Activated CD8-positive, alpha-beta memory T cell treated with anti-CD3 and anti-CD28 coated beads, Interleukin-2, amount 10 ng/mL, durations not matched to agents 7 days and 5 days (primary cell): ENCODE results near the gene SIM1. TPM values are rescaled to one million over a fixed set of nuclear protein-coding genes. Genes with fewer than 3 reads are reported as not detected.
A peak's percentile ranks its signal among the peaks of the same experiment; 100 is the strongest.

Experiments
- ATAC-seq: fragments of 150-1000 bp; cut with Tn5 transposase; one replicate; pipeline ENCODE4 v1.10.0; 2021; ENCODE audit warnings: moderate library complexity
- CTCF ChIA-PET: fragments of 350-600 bp; sonication (Branson Sonifier 250); formaldehyde crosslinking; loops from one replicate; lab custom pipeline; 2021; ENCODE audit warnings: antibody characterized with exemption; lab: Charles Lee
- DNase-seq: peaks from one replicate; pipeline ENCODE4 v3.0.0-alpha.2; 2020
- H3K27ac Mint-ChIP-seq: one replicate; pipeline ENCODE4 v1.8.0; 2021; ENCODE audit warnings: mild to moderate bottlenecking, mixed read lengths
- H3K27me3 Mint-ChIP-seq: one replicate; pipeline ENCODE4 v1.8.0; 2021; ENCODE audit warnings: mixed read lengths
- H3K36me3 Mint-ChIP-seq: one replicate; pipeline ENCODE4 v1.8.0; 2021; ENCODE audit warnings: mild to moderate bottlenecking, mixed read lengths
- H3K4me1 Mint-ChIP-seq: one replicate; pipeline ENCODE4 v1.8.0; 2021; ENCODE audit warnings: mixed read lengths
- H3K4me3 Mint-ChIP-seq: one replicate; pipeline ENCODE4 v1.8.0; 2021; ENCODE audit warnings: mild to moderate bottlenecking, moderate library complexity, mixed read lengths
- H3K9me3 Mint-ChIP-seq: one replicate; pipeline ENCODE4 v1.8.0; 2022; ENCODE audit warnings: low read depth, mixed read lengths
- total RNA-seq, 2 experiments: library from RNA; stranded (reverse); gene quantifications; one replicate each; pipeline ENCODE4 v1.2.3, GENCODE V29; 2021

The SIM1 gene
- total RNA-seq, 2 experiments from 2014 or later: 0.07 TPM; not detected in 1

DNA sequence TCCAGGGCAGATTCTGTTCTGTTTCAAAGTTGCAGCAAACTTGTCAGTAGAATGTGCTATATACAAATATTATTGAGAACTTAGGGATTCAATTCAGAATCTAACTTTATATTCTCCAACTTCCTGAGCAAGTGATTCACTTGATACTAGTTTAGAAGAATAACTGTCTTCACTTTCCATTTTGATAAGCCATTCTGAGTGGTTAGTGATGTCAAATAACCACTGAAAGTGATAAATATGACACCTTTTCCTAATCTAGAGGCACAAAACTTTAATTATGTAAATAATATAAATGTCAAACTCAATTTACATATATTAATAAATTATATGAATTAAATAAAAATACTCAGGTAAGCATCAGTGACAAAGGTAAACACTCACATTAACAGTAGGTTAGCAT, 20.5 kb upstream of the SIM1 start:
- Mint-ChIP-seq H3K27me3 (peaks cover 30% of the 10 kb centered on the region), H3K9me3 (no peaks in the 10 kb centered on the region), H3K4me3 (no peak overlapping the region), H3K27ac (no peak overlapping the region), H3K4me1 (peaks cover 3% of the 10 kb centered on the region), H3K36me3 (no peaks in the 10 kb centered on the region)
- CTCF ChIA-PET: no interaction called here
- ATAC-seq: no peak
- no peak for DNase-seq

DNA sequence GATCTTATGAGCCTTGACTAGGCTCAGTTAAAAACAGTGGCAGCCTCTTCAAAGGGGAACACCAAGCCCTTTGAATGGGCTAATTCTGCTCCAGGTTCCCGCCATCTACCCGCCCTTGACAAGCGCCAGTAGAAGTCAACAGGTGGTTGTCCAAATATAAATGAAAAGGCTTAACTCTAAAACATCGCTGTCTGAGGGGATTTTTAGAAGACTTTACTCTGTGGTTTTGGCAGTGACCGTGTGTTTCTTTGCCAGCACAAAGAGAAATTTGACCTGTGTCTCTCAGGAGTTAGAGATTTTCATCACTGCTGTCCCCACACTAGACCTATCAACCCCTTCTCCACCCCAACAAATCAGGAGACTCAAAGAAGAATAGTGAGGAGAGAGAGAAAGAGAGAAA, 19.8 kb upstream of the SIM1 start:
- ATAC-seq (no peak), DNase-seq (no peak)
- CTCF ChIA-PET: no interaction called here
- Mint-ChIP-seq H3K27ac (no peak overlapping the region), H3K4me3 (no peak overlapping the region), H3K36me3 (no peaks in the 10 kb centered on the region), H3K27me3 (peaks cover 28% of the 10 kb centered on the region), H3K4me1 (peaks cover 3% of the 10 kb centered on the region), H3K9me3 (no peaks in the 10 kb centered on the region)

DNA sequence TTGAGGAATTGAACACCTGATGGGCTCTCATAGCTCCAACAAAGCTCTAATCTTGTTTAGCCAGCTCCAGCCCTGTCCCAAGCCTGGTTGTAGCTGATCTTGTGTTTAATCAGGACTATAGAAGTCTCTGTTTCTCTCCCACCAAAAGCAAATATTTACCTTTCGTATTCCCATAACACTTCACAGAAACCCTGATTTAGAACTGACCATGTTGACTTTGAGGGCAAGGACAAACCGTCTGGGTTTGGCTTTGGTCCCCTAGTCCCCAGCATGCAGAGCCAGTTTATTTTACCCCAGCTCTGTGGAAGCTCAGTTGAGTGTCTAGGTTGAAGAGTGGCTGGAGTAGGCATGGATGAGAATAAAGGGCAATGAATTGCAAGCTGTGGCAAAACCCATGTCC, 18.0 kb upstream of the SIM1 start:
- H3K9me3 Mint-ChIP-seq: no peaks in the 10 kb centered on the region
- no peak for DNase-seq
- no peak overlapping the region for H3K27ac Mint-ChIP-seq
- CTCF ChIA-PET: interaction anchor here (0.8 kb wide), 1 partner anchor 27 kb away, joined by 3 read pairs; no protein-coding TSS in a partner anchor
- no peaks in the 10 kb centered on the region for H3K36me3 Mint-ChIP-seq
- peaks cover 8% of the 10 kb centered on the region for H3K4me1 Mint-ChIP-seq
- H3K27me3 Mint-ChIP-seq: peaks cover 17% of the 10 kb centered on the region
- no peak overlapping the region for H3K4me3 Mint-ChIP-seq
- ATAC-seq: no peak

DNA sequence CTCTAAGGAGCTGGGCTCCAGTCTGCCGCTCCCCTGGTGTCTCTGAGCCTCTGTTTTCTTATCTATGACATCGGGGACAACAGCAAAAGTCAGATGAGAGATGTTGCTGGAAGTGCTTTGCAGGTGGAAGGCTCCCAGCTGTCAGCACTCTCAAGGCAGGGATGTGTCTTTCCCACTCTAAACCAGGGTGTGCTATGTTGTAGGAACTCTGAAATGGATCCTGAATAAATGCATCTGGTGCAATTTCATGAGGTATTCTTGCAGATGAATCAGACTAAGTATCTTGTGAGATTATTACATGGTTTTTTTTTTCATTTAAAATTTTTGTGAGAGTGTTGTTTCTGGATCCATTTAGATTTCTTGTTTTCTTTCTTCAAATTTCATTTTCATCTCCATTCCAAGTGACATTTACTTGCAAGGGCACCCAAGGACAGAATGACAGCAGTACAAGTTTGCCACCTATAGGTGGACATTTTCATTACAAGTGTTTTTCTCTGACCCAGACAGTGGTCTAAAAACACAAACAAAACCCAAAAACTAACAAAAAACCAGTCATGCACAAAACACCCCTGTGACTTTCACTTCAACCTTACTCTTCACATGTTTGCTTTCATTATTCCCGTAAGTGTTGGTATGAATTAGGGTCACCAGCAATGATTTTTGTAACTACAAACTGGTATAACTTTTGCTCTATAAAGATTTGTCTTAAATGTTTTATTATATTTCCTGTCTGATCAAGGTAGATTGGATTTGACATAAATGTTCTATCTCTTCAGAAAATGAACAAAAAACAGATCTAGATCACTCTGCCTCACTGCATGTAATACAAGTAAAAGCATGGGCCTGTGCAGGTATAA, 14.7 kb upstream of the SIM1 start:
- Mint-ChIP-seq H3K27ac (no peak overlapping the region), H3K9me3 (no peaks in the 10 kb centered on the region), H3K27me3 (peaks cover 9% of the 10 kb centered on the region), H3K36me3 (peaks cover 5% of the 10 kb centered on the region), H3K4me1 (peaks cover 20% of the 10 kb centered on the region), H3K4me3 (no peak overlapping the region)
- no peak for ATAC-seq
- CTCF ChIA-PET: interaction anchor here (0.7 to 1.5 kb wide), 5 partner anchors 19 to 380 kb away, joined by 3 to 5 read pairs (median 4); no protein-coding TSS in a partner anchor
- DNase-seq: no peak

DNA sequence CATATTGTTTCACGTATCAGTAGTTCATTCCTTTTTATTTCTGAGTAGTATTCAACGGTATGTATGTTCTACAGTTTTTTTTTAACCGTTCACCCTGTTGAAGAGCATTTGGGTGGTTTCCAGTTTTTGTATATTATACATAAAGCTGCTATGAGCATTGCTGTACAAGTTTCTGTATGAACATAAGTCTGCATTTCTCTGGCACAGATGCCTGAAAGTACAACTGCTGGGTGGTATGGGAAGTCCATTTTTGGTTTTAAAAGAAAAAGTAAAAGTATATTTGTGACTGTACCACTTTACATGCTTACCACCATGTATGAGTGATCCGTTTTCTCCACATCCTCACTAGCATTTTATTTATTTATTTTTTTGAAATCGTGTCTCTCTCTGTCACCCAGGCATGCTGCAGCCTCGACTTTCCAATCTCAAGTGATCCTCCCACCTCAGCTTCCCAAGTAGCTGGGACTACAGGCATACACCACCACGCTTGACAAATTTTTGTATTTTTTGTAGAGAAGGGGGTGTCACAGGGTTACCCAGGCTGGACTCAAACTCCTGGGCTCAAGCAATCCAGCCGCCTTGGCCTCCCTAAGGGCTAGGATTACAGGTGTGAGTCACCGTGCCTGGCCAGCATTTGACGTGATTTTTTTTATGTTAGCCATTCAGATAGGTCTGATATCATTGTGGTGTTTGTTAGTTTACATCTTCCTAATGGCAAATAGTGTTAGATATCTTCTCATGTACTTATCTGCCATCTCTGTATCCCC, 11.0 kb upstream of the SIM1 start:
- H3K27me3 Mint-ChIP-seq: peaks cover 31% of the 10 kb centered on the region
- CTCF ChIA-PET: interaction anchor here (0.9 to 1.9 kb wide), 2 partner anchors 9 to 181 kb away, joined by 3 to 4 read pairs; no protein-coding TSS in a partner anchor
- peaks cover 5% of the 10 kb centered on the region for H3K36me3 Mint-ChIP-seq
- ATAC-seq (peak; percentile 65), DNase-seq (no peak)
- no peak overlapping the region for H3K4me3 Mint-ChIP-seq
- H3K27ac Mint-ChIP-seq: peak overlapping the region; percentile 12
- no peaks in the 10 kb centered on the region for H3K9me3 Mint-ChIP-seq
- peaks cover 39% of the 10 kb centered on the region for H3K4me1 Mint-ChIP-seq

DNA sequence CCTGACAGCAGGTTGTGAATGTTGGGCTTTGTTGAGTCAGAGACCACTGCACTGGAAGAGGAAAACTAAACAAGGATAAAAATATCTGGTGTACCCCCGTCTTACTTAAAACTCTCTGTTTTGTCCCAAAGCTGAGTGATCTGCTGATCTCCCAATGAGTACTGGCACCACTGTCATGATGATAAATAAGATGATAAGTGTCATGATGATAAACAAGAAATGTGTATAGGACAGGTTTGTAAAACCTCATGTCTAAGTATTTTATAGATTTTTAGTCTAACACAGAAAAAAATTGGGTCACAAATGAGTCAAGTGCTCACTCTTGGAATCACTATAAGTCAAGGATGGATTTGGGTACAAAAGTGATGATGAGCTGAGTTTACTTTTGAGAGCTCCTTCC, 8.5 kb upstream of the SIM1 start:
- CTCF ChIA-PET: interaction anchor here (1.0 to 1.1 kb wide), 2 partner anchors 191 to 361 kb away, joined by 3 read pairs; no protein-coding TSS in a partner anchor
- peaks cover 53% of the 10 kb centered on the region for H3K27me3 Mint-ChIP-seq
- ATAC-seq: peak; percentile 13

DNA sequence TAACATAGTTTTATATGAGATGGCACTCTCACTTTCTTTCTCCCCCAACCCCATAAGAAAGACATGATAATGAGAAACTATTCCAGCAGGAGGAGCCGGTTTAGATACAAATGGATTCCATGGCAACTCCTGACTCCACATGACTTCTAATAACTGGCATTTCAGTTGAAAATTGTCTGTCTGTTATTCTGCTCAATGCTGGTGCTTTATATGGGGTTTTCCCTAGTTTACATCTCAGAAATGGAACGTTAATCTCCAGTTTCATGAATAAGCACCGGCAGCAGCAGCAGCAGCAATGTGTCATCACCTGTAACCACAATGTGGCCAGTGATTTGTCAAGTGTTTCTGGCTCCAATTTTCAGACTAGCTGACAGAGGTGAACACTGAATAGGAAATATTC, 8.0 kb upstream of the SIM1 start:
- Mint-ChIP-seq H3K9me3 (no peaks in the 10 kb centered on the region), H3K36me3 (peaks cover 9% of the 10 kb centered on the region), H3K27ac (peak overlapping the region; percentile 4), H3K4me3 (no peak overlapping the region), H3K27me3 (peaks cover 58% of the 10 kb centered on the region), H3K4me1 (peaks cover 37% of the 10 kb centered on the region)
- CTCF ChIA-PET: interaction anchor here (1.0 to 1.1 kb wide), 2 partner anchors 191 to 361 kb away, joined by 3 read pairs; no protein-coding TSS in a partner anchor
- DNase-seq (peak; percentile 80), ATAC-seq (peak; percentile 74)

More for the DNA sequence above, 8.5 kb upstream of the SIM1 start:
- no peaks in the 10 kb centered on the region for H3K9me3 Mint-ChIP-seq
- H3K36me3 Mint-ChIP-seq: peaks cover 7% of the 10 kb centered on the region
- no peak overlapping the region for H3K4me3 Mint-ChIP-seq
- H3K4me1 Mint-ChIP-seq: peaks cover 34% of the 10 kb centered on the region
- no peak for DNase-seq
- peak overlapping the region; percentile 29 for H3K27ac Mint-ChIP-seq

DNA sequence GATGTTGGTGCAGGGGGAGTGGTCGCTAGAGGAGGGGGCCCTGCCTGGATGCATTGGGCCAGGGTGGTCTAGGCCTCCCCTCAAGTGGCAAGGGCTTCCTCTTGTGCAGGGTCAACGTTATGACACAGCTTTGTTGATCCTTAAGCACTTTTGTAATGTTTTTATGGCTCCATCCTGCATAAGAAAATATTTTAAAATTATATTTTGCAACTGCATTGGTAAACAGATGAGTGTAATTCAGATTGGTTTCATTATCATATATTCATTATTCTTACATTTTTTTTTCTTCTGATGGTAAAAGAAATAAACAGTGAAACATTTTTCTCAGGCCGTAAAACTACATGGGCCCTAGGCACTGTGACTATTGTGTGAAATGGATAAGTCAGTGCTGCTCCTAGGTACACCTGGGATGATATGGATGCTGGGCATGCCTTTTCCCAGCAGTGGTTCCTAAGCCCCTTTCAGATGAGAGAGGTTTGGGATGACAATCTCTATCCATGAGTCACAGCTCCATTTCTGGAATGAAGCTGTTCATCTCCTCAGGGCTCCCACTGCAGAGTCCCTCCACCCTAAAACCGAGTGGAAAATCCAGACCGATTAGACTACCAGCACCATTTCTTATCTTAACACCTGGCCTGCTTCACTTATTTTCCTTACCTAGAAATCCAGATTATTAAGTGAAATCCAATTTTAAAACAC, 5.8 kb upstream of the SIM1 start:
- H3K27me3 Mint-ChIP-seq: peaks cover 74% of the 10 kb centered on the region
- H3K4me1 Mint-ChIP-seq: peaks cover 34% of the 10 kb centered on the region
- no peak for ATAC-seq
- CTCF ChIA-PET: no interaction called here
- H3K36me3 Mint-ChIP-seq: peaks cover 7% of the 10 kb centered on the region
- no peak overlapping the region for H3K27ac Mint-ChIP-seq
- peak; percentile 18 for DNase-seq
- H3K9me3 Mint-ChIP-seq: no peaks in the 10 kb centered on the region
- no peak overlapping the region for H3K4me3 Mint-ChIP-seq

DNA sequence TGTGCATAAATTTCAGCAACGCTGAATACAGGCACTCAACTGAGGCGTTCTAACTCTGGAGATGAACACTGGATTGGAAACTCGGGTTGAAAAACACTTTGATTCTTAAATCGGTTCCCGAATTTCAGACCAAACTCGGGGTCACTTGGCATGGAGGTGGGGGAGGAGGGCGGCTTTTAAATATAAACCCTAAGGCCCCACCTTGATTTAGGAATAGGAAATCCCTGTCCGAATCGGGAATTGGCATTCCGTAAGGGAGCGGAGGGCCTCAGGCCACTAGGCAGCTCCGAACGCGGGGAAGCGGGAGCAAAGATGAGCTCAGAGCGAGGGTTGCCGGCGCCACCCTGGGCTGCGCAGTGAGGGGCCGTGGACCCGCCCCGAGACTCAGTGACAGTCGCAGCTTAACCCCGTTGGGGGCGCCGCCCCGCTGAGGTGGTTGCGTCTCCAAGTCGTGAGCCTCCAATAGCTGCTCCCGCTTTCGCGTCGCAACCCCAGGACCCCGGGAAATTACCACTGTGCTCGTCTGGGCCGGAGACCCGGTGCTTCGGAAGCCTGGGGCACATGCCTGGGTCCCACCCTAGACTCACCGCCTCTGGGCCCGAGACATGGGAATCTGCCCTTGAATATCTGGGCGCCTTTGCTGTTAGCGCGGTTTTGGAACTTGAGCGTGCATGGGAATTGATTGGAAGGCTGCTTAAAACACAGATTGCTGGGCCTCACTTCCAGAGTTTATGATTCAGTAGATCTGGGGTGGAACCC, 4.6 kb upstream of the SIM1 start:
- no peak for DNase-seq
- no peaks in the 10 kb centered on the region for H3K9me3 Mint-ChIP-seq
- CTCF ChIA-PET: interaction anchor here (1.1 kb wide), 1 partner anchor 9 kb away, joined by 4 read pairs; no protein-coding TSS in a partner anchor
- peaks cover 8% of the 10 kb centered on the region for H3K36me3 Mint-ChIP-seq
- H3K4me1 Mint-ChIP-seq: peaks cover 31% of the 10 kb centered on the region
- H3K27me3 Mint-ChIP-seq: peaks cover 83% of the 10 kb centered on the region
- no peak overlapping the region for H3K27ac Mint-ChIP-seq
- ATAC-seq: no peak
- H3K4me3 Mint-ChIP-seq: no peak overlapping the region

DNA sequence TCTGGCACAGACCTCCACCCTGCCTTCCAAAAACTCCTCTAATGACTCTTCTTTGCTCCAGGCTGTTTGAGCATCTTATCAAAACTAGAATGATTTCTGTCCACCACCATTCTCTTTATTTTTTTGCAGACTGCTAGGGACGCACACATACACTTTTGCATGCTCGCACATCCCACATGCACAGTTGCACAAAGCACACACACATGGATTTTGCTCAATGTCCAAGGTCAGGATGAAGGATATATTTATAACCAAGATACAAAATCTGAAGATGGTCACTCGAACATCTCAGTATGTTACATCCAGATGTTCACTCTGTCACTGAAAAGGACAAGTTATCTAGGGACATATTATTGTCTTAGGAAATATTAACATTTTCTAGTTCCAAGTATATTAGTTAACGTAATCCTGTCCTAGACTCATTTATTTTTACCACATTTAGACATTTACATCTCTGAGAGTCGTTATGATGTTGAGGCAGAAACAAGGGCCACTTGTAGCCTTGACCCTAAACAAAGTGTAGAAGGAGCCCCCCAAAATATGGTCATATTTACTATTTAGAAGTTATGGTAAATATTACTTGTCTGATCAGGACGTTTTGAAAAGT, 3.4 kb upstream of the SIM1 start:
- Mint-ChIP-seq H3K27me3 (peaks cover 87% of the 10 kb centered on the region), H3K4me3 (no peak overlapping the region), H3K27ac (no peak overlapping the region), H3K9me3 (no peaks in the 10 kb centered on the region), H3K4me1 (peaks cover 28% of the 10 kb centered on the region), H3K36me3 (peaks cover 13% of the 10 kb centered on the region)
- DNase-seq (peak; percentile 16), ATAC-seq (no peak)
- CTCF ChIA-PET: no interaction called here

DNA sequence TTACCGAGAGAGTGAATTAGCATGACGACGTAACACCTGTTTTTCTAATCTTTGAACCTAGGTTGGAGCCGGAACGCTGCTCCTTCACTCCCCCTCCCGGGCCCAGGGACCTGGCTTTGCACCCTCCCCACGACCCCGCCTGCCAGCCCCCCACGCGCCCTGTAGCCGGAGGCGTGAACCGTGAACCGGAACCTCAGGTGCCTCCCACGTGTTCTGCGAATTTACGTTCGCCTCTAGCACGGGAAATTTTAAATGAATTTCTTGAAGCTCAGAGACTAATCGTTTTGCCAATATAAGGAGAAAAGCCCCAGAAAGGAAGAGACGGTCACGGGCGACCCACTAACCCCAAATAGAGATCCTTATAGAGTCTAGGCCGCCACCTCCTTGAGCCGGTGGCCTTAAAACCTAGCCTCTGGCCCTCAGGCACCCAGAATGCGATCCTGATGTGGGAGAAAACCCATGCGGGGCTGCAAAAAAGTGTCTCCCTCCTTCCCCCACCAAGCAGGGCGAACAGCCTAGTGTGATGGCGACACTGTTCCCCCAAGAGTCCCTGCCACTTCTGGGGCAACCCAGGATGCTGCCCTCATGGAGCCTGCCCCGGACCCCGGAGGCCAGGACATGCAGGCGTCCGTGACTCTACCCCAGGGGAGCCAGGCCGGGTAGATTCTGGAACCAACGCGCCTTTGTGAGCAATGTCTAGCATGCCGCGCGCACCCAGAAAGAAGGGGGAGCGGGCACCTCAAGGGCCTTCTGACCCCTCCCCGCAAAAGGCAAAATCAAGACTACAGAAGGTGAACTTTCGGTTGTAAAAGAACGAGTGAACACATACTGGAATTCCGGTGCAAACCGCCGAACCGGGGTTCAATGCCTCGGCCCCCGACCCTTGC, 2.7 kb upstream of the SIM1 start:
- ATAC-seq (no peak), DNase-seq (peak; percentile 31)
- Mint-ChIP-seq H3K27me3 (peaks cover 89% of the 10 kb centered on the region), H3K4me1 (peaks cover 24% of the 10 kb centered on the region), H3K9me3 (no peaks in the 10 kb centered on the region), H3K4me3 (no peak overlapping the region), H3K27ac (no peak overlapping the region), H3K36me3 (peaks cover 14% of the 10 kb centered on the region)
- CTCF ChIA-PET: interaction anchor here (1.5 to 2.5 kb wide), 2 partner anchors 8 to 11 kb away, joined by 4 to 9 read pairs; no protein-coding TSS in a partner anchor
